ENCODE results near the gene TNFRSF18. TPM values are rescaled to one million over a fixed set of nuclear protein-coding genes. Genes with fewer than 3 reads are reported as not detected.

The TNFRSF18 gene
- total RNA-seq, 1 donor from 2014 or later: 0.47 TPM

- Histone ChIP-seq H3K36me3 (peaks cover 3% of the 10 kb centered on the region), H3K9me3 (no peaks in the 10 kb centered on the region), H3K4me1 (peaks cover 23% of the 10 kb centered on the region), H3K4me3 (no peak overlapping the region), H3K27me3 (ENCODE audit: low read depth) (peaks cover 30% of the 10 kb centered on the region), H3K27ac (no peak overlapping the region)
- TF ChIP-seq, protein P1, sequence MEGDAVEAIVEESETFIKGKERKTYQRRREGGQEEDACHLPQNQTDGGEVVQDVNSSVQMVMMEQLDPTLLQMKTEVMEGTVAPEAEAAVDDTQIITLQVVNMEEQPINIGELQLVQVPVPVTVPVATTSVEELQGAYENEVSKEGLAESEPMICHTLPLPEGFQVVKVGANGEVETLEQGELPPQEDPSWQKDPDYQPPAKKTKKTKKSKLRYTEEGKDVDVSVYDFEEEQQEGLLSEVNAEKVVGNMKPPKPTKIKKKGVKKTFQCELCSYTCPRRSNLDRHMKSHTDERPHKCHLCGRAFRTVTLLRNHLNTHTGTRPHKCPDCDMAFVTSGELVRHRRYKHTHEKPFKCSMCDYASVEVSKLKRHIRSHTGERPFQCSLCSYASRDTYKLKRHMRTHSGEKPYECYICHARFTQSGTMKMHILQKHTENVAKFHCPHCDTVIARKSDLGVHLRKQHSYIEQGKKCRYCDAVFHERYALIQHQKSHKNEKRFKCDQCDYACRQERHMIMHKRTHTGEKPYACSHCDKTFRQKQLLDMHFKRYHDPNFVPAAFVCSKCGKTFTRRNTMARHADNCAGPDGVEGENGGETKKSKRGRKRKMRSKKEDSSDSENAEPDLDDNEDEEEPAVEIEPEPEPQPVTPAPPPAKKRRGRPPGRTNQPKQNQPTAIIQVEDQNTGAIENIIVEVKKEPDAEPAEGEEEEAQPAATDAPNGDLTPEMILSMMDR (IDR thresholded peaks at IDR 0.05): no peak
- ATAC-seq (no peak), DNase-seq (no peak)
- intact Hi-C loops (cut with DNase I): no loop called here
Measured at GRCh38 chr1:1235016-1235744, 28.8 kb upstream of the TNFRSF18 start.

GRCh38 chr1:1234180-1234808 lies 27.9 kb upstream of the TNFRSF18 start:
- Histone ChIP-seq H3K36me3 (peaks cover 3% of the 10 kb centered on the region), H3K9me3 (no peaks in the 10 kb centered on the region), H3K27me3 (ENCODE audit: low read depth) (peaks cover 26% of the 10 kb centered on the region), H3K27ac (no peak overlapping the region), H3K4me3 (no peak overlapping the region), H3K4me1 (peaks cover 32% of the 10 kb centered on the region)
- intact Hi-C loops (cut with DNase I): no loop called here
- DNase-seq (no peak), ATAC-seq (no peak)
- TF ChIP-seq, protein P1 (IDR thresholded peaks at IDR 0.05): no peak

GRCh38 chr1:1233567-1233892 lies 27.1 kb upstream of the TNFRSF18 start:
- intact Hi-C loops (cut with DNase I): no loop called here
- Histone ChIP-seq H3K27me3 (ENCODE audit: low read depth) (peaks cover 18% of the 10 kb centered on the region), H3K4me3 (no peak overlapping the region), H3K4me1 (peaks cover 34% of the 10 kb centered on the region), H3K36me3 (peaks cover 7% of the 10 kb centered on the region), H3K27ac (no peak overlapping the region), H3K9me3 (no peaks in the 10 kb centered on the region)
- TF ChIP-seq, protein P1 (IDR thresholded peaks at IDR 0.05): no peak
- DNase-seq (no peak), ATAC-seq (no peak)

- peaks cover 34% of the 10 kb centered on the region for H3K4me1 ChIP-seq
- ATAC-seq (no peak), DNase-seq (peak; percentile 60)
- H3K36me3 ChIP-seq: peaks cover 12% of the 10 kb centered on the region
- H3K4me3 ChIP-seq: peak overlapping the region; percentile 49
- intact Hi-C loops (cut with DNase I): no loop called here
- H3K9me3 ChIP-seq: no peaks in the 10 kb centered on the region
- TF ChIP-seq, protein P1 (IDR thresholded peaks at IDR 0.05): no peak
- peaks cover 13% of the 10 kb centered on the region for H3K27me3 ChIP-seq (ENCODE audit: low read depth)
- no peak overlapping the region for H3K27ac ChIP-seq
Measured at GRCh38 chr1:1232796-1233566, 26.6 kb upstream of the TNFRSF18 start.

GRCh38 chr1:1232208-1232795 lies 25.9 kb upstream of the TNFRSF18 start, which contains the start of gene B3GALT6:
B3GALT6 (plus strand) TSS chr1:1232237; CDS start chr1:1232279, 42 bp downstream.
- peaks cover 19% of the 10 kb centered on the region for H3K36me3 ChIP-seq
- TF ChIP-seq, protein P1 (IDR thresholded peaks at IDR 0.05): no peak
- peaks cover 33% of the 10 kb centered on the region for H3K4me1 ChIP-seq
- H3K9me3 ChIP-seq: no peaks in the 10 kb centered on the region
- peaks cover 6% of the 10 kb centered on the region for H3K27me3 ChIP-seq (ENCODE audit: low read depth)
- DNase-seq (peak; percentile 60), ATAC-seq (no peak)
- peak within 1 kb of the TSS; percentile 92 for H3K27ac ChIP-seq
- peak within 1 kb of the TSS; percentile 99 for H3K4me3 ChIP-seq
- intact Hi-C loops (cut with DNase I): no loop called here
